Smooth muscle cell (in vitro differentiated cells): Measurements from ENCODE around the gene WNK2. TPM values are rescaled to one million over a fixed set of nuclear protein-coding genes. Genes with fewer than 3 reads are reported as not detected.
"Not testable (repeated sequence)": the region's sequence is repeated elsewhere in the genome, so short reads cannot be mapped to it uniquely, and the experiment has no call there.

Source experiments
- DNase-seq: peaks from one replicate; lab custom pipeline; 2025; ENCODE audit not compliant: unreplicated experiment; lab: John Stamatoyannopoulos, UW
- H2AFZ ChIP-seq: fragments of 200-600 bp; sonication (generic); 2 replicates; pipeline ENCODE4 v1.6.0; 2016; ENCODE audit warnings: antibody characterized with exemption, low read depth, mild to moderate bottlenecking
- H3F3A ChIP-seq: fragments of 200-600 bp; sonication (generic); 2 replicates; pipeline ENCODE4 v1.6.0; 2017; ENCODE audit warnings: antibody characterized with exemption, low read depth
- H3K27ac ChIP-seq: fragments of 200-600 bp; sonication (generic); 2 replicates; pipeline ENCODE4 v1.5.1; 2016; ENCODE audit warnings: low read depth, mild to moderate bottlenecking
- H3K27me3 ChIP-seq: fragments of 200-600 bp; sonication (generic); 2 replicates; pipeline ENCODE4 v1.6.1; 2016; ENCODE audit warnings: low read depth, mild to moderate bottlenecking
- H3K36me3 ChIP-seq: fragments of 200-600 bp; sonication (generic); 2 replicates; pipeline ENCODE4 v1.5.1; 2016; ENCODE audit warnings: low read depth
- H3K4me1 ChIP-seq: fragments of 200-600 bp; sonication (generic); 2 replicates; pipeline ENCODE4 v1.5.1; 2016; ENCODE audit warnings: low read depth
- H3K4me2 ChIP-seq: fragments of 200-600 bp; sonication (generic); 2 replicates; pipeline ENCODE4 v1.6.0; 2016; ENCODE audit warnings: mild to moderate bottlenecking
- H3K4me3 ChIP-seq: fragments of 200-600 bp; sonication (generic); 2 replicates; pipeline ENCODE4 v1.5.1; 2016; ENCODE audit warnings: mild to moderate bottlenecking
- H3K79me2 ChIP-seq: fragments of 200-600 bp; sonication (generic); 2 replicates; pipeline ENCODE4 v1.6.0; 2016; ENCODE audit warnings: low read depth, mild to moderate bottlenecking
- H3K9ac ChIP-seq: fragments of 200-600 bp; sonication (generic); 2 replicates; pipeline ENCODE4 v1.6.0; 2016; ENCODE audit warnings: low read depth
- H3K9me3 ChIP-seq: fragments of 200-600 bp; sonication (generic); replicated peaks from 2 replicates; pipeline ENCODE4 v1.5.1; 2016; ENCODE audit warnings: low read depth
- H4K20me1 ChIP-seq: fragments of 200-600 bp; sonication (generic); 2 replicates; pipeline ENCODE4 v1.6.0; 2016; ENCODE audit warnings: low read depth
- CTCF ChIP-seq: fragments of 200-600 bp; sonication (generic); IDR thresholded peaks from 2 replicates; pipeline ENCODE4 v1.5.1; 2017; ENCODE audit warnings: borderline replicate concordance, mild to moderate bottlenecking, antibody characterized with exemption; ENCODE audit not compliant: insufficient read depth, poor library complexity, severe bottlenecking
- WGBS: methylation state at CpG from one replicate; pipeline ENCODE4 v1.1.7; 2016; ENCODE audit warnings: low lambda C conversion rate; 5-methylcytosine and 5-hydroxymethylcytosine counted together
- polyA plus RNA-seq: library from polyadenylated mRNA; unstranded; fragments of >200 nt; fragmentation: Nextera tagmentation; extraction: Ambion mirVana; gene quantifications from 2 replicates; pipeline ENCODE4 v1.2.1, GENCODE V29; 2016
- total RNA-seq: library from RNA; depleted of rRNA; stranded (reverse); fragments of >200 nt; gene quantifications from 2 replicates; pipeline ENCODE4 v1.2.3, GENCODE V29; 2014

WNK2 gene
- total and polyA plus RNA-seq, 2 experiments from 2014 or later = 0.27 to 0.31 TPM

DNA sequence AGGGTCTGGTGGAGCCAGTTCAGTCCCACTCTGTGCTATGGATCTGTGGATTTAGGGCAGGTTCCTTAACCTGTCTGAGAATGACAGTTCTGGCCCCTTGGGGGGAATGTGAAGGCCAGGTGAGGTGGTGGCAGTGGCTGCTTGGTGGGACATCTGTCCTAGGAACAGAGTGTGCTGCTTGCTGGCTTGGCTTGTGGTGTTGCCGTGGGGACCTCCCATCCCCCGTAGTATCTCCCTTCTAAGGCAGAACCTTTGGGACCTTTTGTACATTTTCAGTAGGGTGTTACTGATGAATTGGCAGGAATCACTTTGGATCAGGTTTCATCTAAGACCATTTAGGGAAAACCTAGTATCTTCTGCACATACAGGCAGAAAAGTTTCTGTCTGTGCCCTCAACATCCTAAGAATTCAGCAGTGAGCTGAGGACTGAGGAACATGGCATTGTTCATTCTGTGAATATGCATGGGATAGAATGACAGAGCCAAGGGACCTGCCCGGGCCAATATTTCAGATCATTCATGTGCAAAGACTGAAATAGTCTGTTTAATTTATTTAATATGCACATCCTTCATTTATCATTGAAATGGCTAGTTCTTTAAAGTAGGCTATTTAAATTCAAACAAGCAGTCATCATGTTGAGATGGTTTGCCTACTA, 64.6 kb downstream of the WNK2 start:
- Histone ChIP-seq H3K4me2 (no peak overlapping the region), H2AFZ (no peak overlapping the region), H3K27me3 (no peaks in the 10 kb centered on the region), H3K4me1 (no peaks in the 10 kb centered on the region), H4K20me1 (no peaks in the 10 kb centered on the region), H3F3A (no peaks in the 10 kb centered on the region), H3K4me3 (no peak overlapping the region), H3K36me3 (no peaks in the 10 kb centered on the region), H3K9ac (no peak overlapping the region), H3K27ac (no peak overlapping the region), H3K79me2 (no peaks in the 10 kb centered on the region), H3K9me3 (no peaks in the 10 kb centered on the region)
- TF ChIP-seq CTCF = no peak
- no peak for DNase-seq
- 88% methylated on average over 3 of the region's 3 CpGs for WGBS

GRCh38 chr9:93250185-93250584, 66.2 kb downstream of the WNK2 start:
- no peak for TF ChIP-seq CTCF
- Histone ChIP-seq H3K9me3 (no peaks in the 10 kb centered on the region), H3K4me3 (no peak overlapping the region), H3F3A (no peaks in the 10 kb centered on the region), H3K36me3 (no peaks in the 10 kb centered on the region), H3K9ac (no peak overlapping the region), H3K4me2 (no peak overlapping the region), H3K27ac (no peak overlapping the region), H3K4me1 (no peaks in the 10 kb centered on the region), H4K20me1 (no peaks in the 10 kb centered on the region), H3K79me2 (no peaks in the 10 kb centered on the region), H3K27me3 (no peaks in the 10 kb centered on the region), H2AFZ (no peak overlapping the region)
- no peak for DNase-seq
- WGBS = 94% methylated on average over 4 of the region's 4 CpGs

- not testable (repeated sequence) for H3K27ac ChIP-seq, H3K9me3 ChIP-seq, H3K4me1 ChIP-seq, H3K79me2 ChIP-seq, H3F3A ChIP-seq, DNase-seq, H3K27me3 ChIP-seq, H3K36me3 ChIP-seq, H2AFZ ChIP-seq, H3K4me2 ChIP-seq, H4K20me1 ChIP-seq, H3K9ac ChIP-seq, H3K4me3 ChIP-seq
- WGBS = 93% methylated on average over 8 of the region's 8 CpGs
Observed at GRCh38 chr9:93251309-93251708, 67.4 kb downstream of the WNK2 start.

DNA sequence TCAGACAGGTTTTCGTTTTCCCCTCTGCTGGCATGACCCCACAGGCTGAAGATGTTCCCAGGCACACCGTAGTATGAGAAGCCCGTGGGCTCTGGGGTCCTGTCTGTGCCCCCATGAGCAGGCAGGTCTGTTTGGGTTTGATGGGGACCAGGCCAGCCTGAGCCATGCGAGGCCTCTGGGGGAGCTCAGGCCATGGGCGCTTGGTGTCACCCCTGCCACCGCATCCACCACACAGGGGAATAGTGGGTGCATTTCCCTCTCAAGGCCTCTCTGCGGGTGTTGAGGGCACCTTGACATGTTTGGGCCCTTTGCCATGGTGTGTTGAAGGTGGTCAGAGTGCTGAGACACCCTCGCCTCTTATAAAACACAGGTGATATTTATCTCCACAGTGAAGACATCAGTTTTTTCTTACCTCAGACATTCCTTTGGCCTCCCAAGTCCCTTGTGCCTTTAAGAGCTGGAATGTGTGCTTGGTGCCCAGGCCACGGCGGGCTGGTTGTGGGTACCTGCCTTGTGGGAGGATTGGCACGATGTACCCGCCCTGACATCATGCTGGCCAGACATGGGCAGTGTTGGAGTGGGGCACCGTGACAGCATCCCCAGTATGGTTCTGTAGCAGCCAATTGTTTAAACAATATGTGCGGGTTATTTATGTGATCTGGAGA, 68.3 kb downstream of the WNK2 start:
- Histone ChIP-seq H3K27ac (no peak overlapping the region), H4K20me1 (no peaks in the 10 kb centered on the region), H3K36me3 (no peaks in the 10 kb centered on the region), H3K27me3 (no peaks in the 10 kb centered on the region), H2AFZ (no peak overlapping the region), H3K79me2 (no peaks in the 10 kb centered on the region), H3F3A (no peaks in the 10 kb centered on the region), H3K9ac (no peak overlapping the region), H3K4me3 (no peak overlapping the region), H3K4me1 (no peaks in the 10 kb centered on the region), H3K9me3 (no peaks in the 10 kb centered on the region), H3K4me2 (no peak overlapping the region)
- WGBS = 95% methylated on average over 14 of the region's 14 CpGs
- DNase-seq = no peak
- no peak for TF ChIP-seq CTCF
